K562 (cell line): ENCODE measurements around the gene KIF17. TPM values are rescaled to one million over a fixed set of nuclear protein-coding genes. Genes with fewer than 3 reads are reported as not detected.

ENCODE experiments used
- ATAC-seq: fragments of 200-7000 bp; cut with Tn5 transposase; 3 replicates; pipeline ENCODE4 v1.9.1; 2020; ENCODE audit warnings: moderate library complexity
- BruUV-seq: library from RNA; stranded (reverse); fragments of 400-500 nt; replicated peaks from 2 replicates; lab custom pipeline; 2021; lab: Mats Ljungman, UMichigan
- CTCF ChIA-PET: fragments of 300-600 bp; formaldehyde crosslinking; extraction: SDS; loops from one replicate; lab custom pipeline; 2021; ENCODE audit warnings: low intra/inter-chr PET ratio; lab: Yijun Ruan, JAX
- POLR2A ChIA-PET: fragments of 300-600, 350-650 bp; sonication (Branson Sonifier 250); formaldehyde crosslinking; extraction: SDS; loops from one replicate; lab custom pipeline; 2021; ENCODE audit warnings: antibody characterized with exemption, inconsistent platforms; lab: Yijun Ruan, JAX
- DNase-seq, 4 experiments: peaks; one replicate each; pipeline versions ENCODE4 v3.0.0 to v3.0.0-alpha.2; 2011 to 2018; ENCODE audit warnings: low spot score in 3 of 4, mixed read lengths in 3 of 4; ENCODE audit errors: extremely low read depth in 1 of 4
- FAIRE-seq: peaks from 2 replicates; lab custom pipeline; 2011; peaks lifted over from hg19 to GRCh38; lab: Jason Lieb, UNC
- H2AFZ ChIP-seq: 2 replicates; pipeline ENCODE4 v1.6.0; 2011; ENCODE audit warnings: low read depth, low read length, control low read depth, inconsistent platforms
- H3K27ac ChIP-seq: fragments of 200-600 bp; 3 replicates; pipeline ENCODE4 v1.8.0; 2011; ENCODE audit warnings: low read depth, mild to moderate bottlenecking, control low read depth, inconsistent platforms, low read length, moderate library complexity, mixed read lengths; ENCODE audit errors: extremely low read depth
- H3K27me3 ChIP-seq, 2 experiments: fragments of 300-600 bp in 1 of 2; 2 replicates in 1 of 2; 3 replicates in 1 of 2; pipeline versions ENCODE4 v1.6.0 to v1.8.0; 2011; ENCODE audit warnings: inconsistent platforms in 2 of 2, low read length in 2 of 2, mild to moderate bottlenecking in 1 of 2, mixed read lengths in 1 of 2, moderate library complexity in 1 of 2; ENCODE audit not compliant: control insufficient read depth in 2 of 2, insufficient read depth in 2 of 2
- H3K36me3 ChIP-seq: fragments of 300-600 bp; 3 replicates; pipeline ENCODE4 v1.8.0; 2011; ENCODE audit warnings: mild to moderate bottlenecking, low read length, inconsistent platforms; ENCODE audit not compliant: control insufficient read depth, insufficient read depth
- H3K4me1 ChIP-seq, 2 experiments: fragments of 200-600 bp in 1 of 2; replicated peaks in 1 of 2; 2 replicates in 1 of 2; 3 replicates in 1 of 2; pipeline versions ENCODE4 v1.5.1 to v1.8.0; 2011; ENCODE audit warnings: inconsistent platforms in 2 of 2, low read length in 2 of 2, mild to moderate bottlenecking in 1 of 2, mixed read lengths in 1 of 2, moderate library complexity in 1 of 2; ENCODE audit not compliant: control insufficient read depth in 2 of 2, insufficient read depth in 2 of 2
- H3K4me2 ChIP-seq: 2 replicates; pipeline ENCODE4 v1.6.1; 2011; ENCODE audit warnings: low read length, control low read depth, inconsistent platforms, mixed read lengths; ENCODE audit not compliant: insufficient read depth
- H3K4me3 ChIP-seq: fragments of 200-600 bp; sonication (generic), shearing (Covaris generic); 2 replicates; pipeline ENCODE4 v1.5.1; 2016; ENCODE audit warnings: control low read depth, inconsistent platforms
- H3K79me2 ChIP-seq: fragments of 200-600 bp; 3 replicates; pipeline ENCODE4 v1.8.0; 2011; ENCODE audit warnings: low read length, inconsistent platforms; ENCODE audit not compliant: control insufficient read depth, insufficient read depth
- H3K9ac ChIP-seq, 2 experiments: 2 replicates each; pipeline versions ENCODE4 v1.6.0 to v1.6.1; 2011; ENCODE audit warnings: low read depth in 2 of 2, low read length in 2 of 2, control low read depth in 1 of 2, inconsistent platforms in 1 of 2, mild to moderate bottlenecking in 1 of 2, mixed read lengths in 1 of 2; ENCODE audit not compliant: insufficient read depth in 1 of 2
- H3K9me1 ChIP-seq: one replicate; pipeline ENCODE4 v1.6.0; 2011; ENCODE audit warnings: inconsistent platforms, mild to moderate bottlenecking, low read length, moderate library complexity; ENCODE audit not compliant: control insufficient read depth, insufficient read depth
- H3K9me3 ChIP-seq: replicated peaks from 2 replicates; pipeline ENCODE4 v1.5.1; 2011; ENCODE audit warnings: low read depth, low read length, inconsistent platforms; ENCODE audit not compliant: control insufficient read depth, insufficient read depth
- H4K20me1 ChIP-seq: replicated peaks from 2 replicates; pipeline ENCODE4 v1.6.1; 2011; ENCODE audit warnings: low read length, inconsistent platforms, mixed read lengths; ENCODE audit not compliant: control insufficient read depth, insufficient read depth
- ATF1 ChIP-seq, 2 experiments: fragments of 450-650 bp in 1 of 2; IDR thresholded peaks; 2 replicates each; pipeline ENCODE4 v1.6.1; 2016; ENCODE audit warnings: missing compliant biosample characterization in 1 of 2, missing genetic modification characterization in 1 of 2
- BHLHE40 ChIP-seq: IDR thresholded peaks from 2 replicates; pipeline ENCODE4 v1.6.1; 2011; ENCODE audit warnings: low read length, improper control_type of control experiment
- TGIF2 ChIP-seq: sonication (generic); formaldehyde crosslinking; IDR thresholded peaks from 2 replicates; pipeline ENCODE4 v1.8.1; 2022; ENCODE audit warnings: mild to moderate bottlenecking, missing genetic modification reagents, moderate library complexity
- ZNF316 ChIP-seq: fragments of 450-650 bp; IDR thresholded peaks from 2 replicates; pipeline ENCODE4 v1.6.1; 2016
- WGBS: fragments of 100-300 bp; shearing (Covaris generic); methylation state at CpG from one replicate; pipeline ENCODE4 v1.1.6; 2016; ENCODE audit warnings: low coverage, mixed read lengths; ENCODE audit not compliant: insufficient coverage; ENCODE audit errors: missing lambda C conversion rate; 5-methylcytosine and 5-hydroxymethylcytosine counted together
- in situ Hi-C: fragments of 300-500 bp; cut with MboI; formaldehyde crosslinking; loops from 4 replicates; pipeline ENCODE4 v1.15.0; 2018; ENCODE audit warnings: inconsistent platforms, mixed read lengths
- intact Hi-C: fragments of 100-400 bp; cut with micrococcal nuclease; formaldehyde crosslinking; loops from 2 replicates; pipeline ENCODE4 v1.14.2; 2022
- polyA plus RNA-seq, 8 experiments: library from polyadenylated mRNA; depleted of rRNA in 4 of 8; stranded (reverse) in 5 of 8; unstranded in 3 of 8; fragments of >200 nt; fragmentation: Nextera tagmentation in 2 of 8; fragmentation: Illumina TruSeq in 1 of 8; extraction: Ambion mirVana in 2 of 8; extraction: Trizol in 1 of 8; gene quantifications; 2 replicates each; pipeline versions ENCODE4 v1.2.1 to v1.2.3, GENCODE V29; 2011 to 2014; ENCODE audit warnings: inconsistent platforms in 1 of 8, missing spikeins in 1 of 8
- total RNA-seq, 7 experiments: library from RNA; depleted of rRNA in 6 of 7; stranded (reverse); fragments of >200 nt in 6 of 7; fragmentation: Illumina TruSeq in 2 of 7; extraction: Trizol in 2 of 7; gene quantifications; 2 replicates each; pipeline versions ENCODE4 v1.2.1 to v1.2.3, GENCODE V29; 2011 to 2021; ENCODE audit warnings: low replicate concordance in 1 of 7

The KIF17 gene
- total and polyA plus RNA-seq, 9 of the 15 experiments (the other 6 are each of a cell fraction or from before 2014, with no cell fraction given) = 0.04 to 0.47 (median 0.18) TPM; not detected in 5

GRCh38 chr1:20727746-20728316 is 10.0 kb upstream of the KIF17 start (continued):
- no peak for TF ChIP-seq ATF1 (CRISPR knock-in tag; IDR thresholded peaks at IDR 0.05)
- TF ChIP-seq ATF1 (tag; IDR thresholded peaks at IDR 0.05) = 0 out of 2 replicates have a peak, but pooled peaks have one; percentile 14
- TF ChIP-seq ZNF316 = peak; percentile 88

GRCh38 chr1:20726932-20727745 is 9.3 kb upstream of the KIF17 start:
- BruUV-seq = no TSS peak
- Histone ChIP-seq H3K27me3 (peaks cover 3 to 66% of the 10 kb centered on the region in 2 experiments; a peak in 4 of 5 replicates), H2AFZ (no peak overlapping the region), H3K36me3 (no peaks in the 10 kb centered on the region), H3K9me3 (no peaks in the 10 kb centered on the region; the same call in 1 of the 2 replicates)
- CTCF ChIA-PET = no interaction called here
- no peak for TF ChIP-seq BHLHE40
- 0 out of 2 replicates have a peak, but pooled peaks have one; percentile 28 for TF ChIP-seq TGIF2 (CRISPR knock-in tag)
- TF ChIP-seq, all 486 proteins: peak for 1
- POLR2A ChIA-PET = interaction anchor here (0.6 to 2.1 kb wide), 2 partner anchors 9 to 348 kb away, joined by 3 to 9 read pairs; partner anchors contain the start of gene KIF17
- ATAC-seq (no peak), DNase-seq (no peak), FAIRE-seq (no peak)
- in situ Hi-C loops = no loop called here
- peaks cover 0 to 60% of the 10 kb centered on the region in 2 experiments; a peak in 2 of 5 replicates for H3K4me1 ChIP-seq
- H3K4me2 ChIP-seq = no peak overlapping the region
- no peak overlapping the region; a peak in 1 of 4 replicates for H3K9ac ChIP-seq
- H3K9me1 ChIP-seq = no peaks in the 10 kb centered on the region
- no peak overlapping the region for H3K27ac ChIP-seq
- WGBS = 15% methylated on average over 17 of the region's 17 CpGs
- intact Hi-C loops = no loop called here
- no peaks in the 10 kb centered on the region for H3K79me2 ChIP-seq
- no peak overlapping the region for H3K4me3 ChIP-seq
- peaks cover 6% of the 10 kb centered on the region; the same call in 1 of the 2 replicates for H4K20me1 ChIP-seq
